Neutrophil (primary cell): ENCODE measurements around the gene LRP2.

Experiments used
- H3K27ac ChIP-seq: fragments of 200-600 bp; sonication (generic); 2 replicates; pipeline ENCODE4 v1.5.1; 2016; ENCODE audit warnings: mild to moderate bottlenecking, moderate library complexity
- H3K27me3 ChIP-seq: fragments of 200-600 bp; sonication (generic); 2 replicates; pipeline ENCODE4 v1.6.0; 2016; ENCODE audit warnings: mild to moderate bottlenecking
- H3K36me3 ChIP-seq: fragments of 200-600 bp; sonication (generic); 2 replicates; pipeline ENCODE4 v1.5.1; 2017
- H3K4me1 ChIP-seq, 2 experiments: fragments of 200-600 bp in 1 of 2; sonication (generic) in 1 of 2; 1 replicate in 1 of 2; 2 replicates in 1 of 2; pipeline versions ENCODE4 v1.5.1 to v1.6.1; 2013 to 2016; ENCODE audit warnings: low read depth in 1 of 2, low read length in 1 of 2, mild to moderate bottlenecking in 1 of 2, moderate library complexity in 1 of 2; ENCODE audit not compliant: control insufficient read depth in 1 of 2, insufficient read depth in 1 of 2
- H3K4me3 ChIP-seq, 2 experiments: fragments of 200-600 bp in 1 of 2; sonication (generic) in 1 of 2; 1 replicate in 1 of 2; 2 replicates in 1 of 2; pipeline ENCODE4 v1.5.1; 2013 to 2016; ENCODE audit warnings: low read depth in 1 of 2, low read length in 1 of 2, mild to moderate bottlenecking in 1 of 2, moderate library complexity in 1 of 2
- H3K9me3 ChIP-seq: fragments of 200-600 bp; sonication (generic); 2 replicates; pipeline ENCODE4 v1.5.1; 2016
- TF ChIP-seq, protein P1 (sequence below): fragments of 200-600 bp; sonication (generic); IDR thresholded peaks from 2 replicates; pipeline ENCODE4 v1.5.1; 2016; ENCODE audit warnings: antibody characterized with exemption

LRP2 gene

GRCh38 chr2:169291517-169291916, 70.8 kb downstream of the LRP2 start:
- TF ChIP-seq, protein P1, sequence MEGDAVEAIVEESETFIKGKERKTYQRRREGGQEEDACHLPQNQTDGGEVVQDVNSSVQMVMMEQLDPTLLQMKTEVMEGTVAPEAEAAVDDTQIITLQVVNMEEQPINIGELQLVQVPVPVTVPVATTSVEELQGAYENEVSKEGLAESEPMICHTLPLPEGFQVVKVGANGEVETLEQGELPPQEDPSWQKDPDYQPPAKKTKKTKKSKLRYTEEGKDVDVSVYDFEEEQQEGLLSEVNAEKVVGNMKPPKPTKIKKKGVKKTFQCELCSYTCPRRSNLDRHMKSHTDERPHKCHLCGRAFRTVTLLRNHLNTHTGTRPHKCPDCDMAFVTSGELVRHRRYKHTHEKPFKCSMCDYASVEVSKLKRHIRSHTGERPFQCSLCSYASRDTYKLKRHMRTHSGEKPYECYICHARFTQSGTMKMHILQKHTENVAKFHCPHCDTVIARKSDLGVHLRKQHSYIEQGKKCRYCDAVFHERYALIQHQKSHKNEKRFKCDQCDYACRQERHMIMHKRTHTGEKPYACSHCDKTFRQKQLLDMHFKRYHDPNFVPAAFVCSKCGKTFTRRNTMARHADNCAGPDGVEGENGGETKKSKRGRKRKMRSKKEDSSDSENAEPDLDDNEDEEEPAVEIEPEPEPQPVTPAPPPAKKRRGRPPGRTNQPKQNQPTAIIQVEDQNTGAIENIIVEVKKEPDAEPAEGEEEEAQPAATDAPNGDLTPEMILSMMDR: no peak

GRCh38 chr2:169290433-169290832, 71.9 kb downstream of the LRP2 start:
- no peaks in the 10 kb centered on the region for H3K4me1 ChIP-seq
- no peaks in the 10 kb centered on the region for H3K9me3 ChIP-seq
- no peaks in the 10 kb centered on the region for H3K36me3 ChIP-seq
- no peak overlapping the region for H3K27ac ChIP-seq
- H3K27me3 ChIP-seq: no peaks in the 10 kb centered on the region
- TF ChIP-seq, protein P1: no peak
- H3K4me3 ChIP-seq: no peak overlapping the region

More at GRCh38 chr2:169291517-169291916, 70.8 kb downstream of the LRP2 start:
- H3K27me3 ChIP-seq: no peaks in the 10 kb centered on the region
- no peaks in the 10 kb centered on the region for H3K4me1 ChIP-seq
- no peaks in the 10 kb centered on the region for H3K36me3 ChIP-seq
- H3K9me3 ChIP-seq: no peaks in the 10 kb centered on the region
- no peak overlapping the region for H3K27ac ChIP-seq
- H3K4me3 ChIP-seq: no peak overlapping the region

- no peaks in the 10 kb centered on the region for H3K36me3 ChIP-seq
- TF ChIP-seq, protein P1: no peak
- H3K27ac ChIP-seq: no peak overlapping the region
- no peak overlapping the region for H3K4me3 ChIP-seq
- no peaks in the 10 kb centered on the region for H3K4me1 ChIP-seq
- H3K9me3 ChIP-seq: no peaks in the 10 kb centered on the region
- H3K27me3 ChIP-seq: no peaks in the 10 kb centered on the region
Measured at GRCh38 chr2:169287666-169288065, 74.7 kb downstream of the LRP2 start.

- H3K27me3 ChIP-seq: no peaks in the 10 kb centered on the region
- H3K27ac ChIP-seq: no peak overlapping the region
- H3K4me1 ChIP-seq: no peaks in the 10 kb centered on the region
- no peak overlapping the region for H3K4me3 ChIP-seq
- H3K9me3 ChIP-seq: no peaks in the 10 kb centered on the region
- H3K36me3 ChIP-seq: no peaks in the 10 kb centered on the region
- TF ChIP-seq, protein P1: no peak
Measured at GRCh38 chr2:169286624-169287231, 75.6 kb downstream of the LRP2 start.

GRCh38 chr2:169285531-169286235, 76.7 kb downstream of the LRP2 start:
- H3K4me1 ChIP-seq: no peaks in the 10 kb centered on the region
- TF ChIP-seq, protein P1: no peak
- no peaks in the 10 kb centered on the region for H3K9me3 ChIP-seq

More at GRCh38 chr2:169285531-169286235, 76.7 kb downstream of the LRP2 start:
- H3K27ac ChIP-seq: no peak overlapping the region
- no peak overlapping the region for H3K4me3 ChIP-seq
- no peaks in the 10 kb centered on the region for H3K27me3 ChIP-seq
- H3K36me3 ChIP-seq: no peaks in the 10 kb centered on the region
